ENCODE results near the gene SELPLG.

SELPLG gene

DNA sequence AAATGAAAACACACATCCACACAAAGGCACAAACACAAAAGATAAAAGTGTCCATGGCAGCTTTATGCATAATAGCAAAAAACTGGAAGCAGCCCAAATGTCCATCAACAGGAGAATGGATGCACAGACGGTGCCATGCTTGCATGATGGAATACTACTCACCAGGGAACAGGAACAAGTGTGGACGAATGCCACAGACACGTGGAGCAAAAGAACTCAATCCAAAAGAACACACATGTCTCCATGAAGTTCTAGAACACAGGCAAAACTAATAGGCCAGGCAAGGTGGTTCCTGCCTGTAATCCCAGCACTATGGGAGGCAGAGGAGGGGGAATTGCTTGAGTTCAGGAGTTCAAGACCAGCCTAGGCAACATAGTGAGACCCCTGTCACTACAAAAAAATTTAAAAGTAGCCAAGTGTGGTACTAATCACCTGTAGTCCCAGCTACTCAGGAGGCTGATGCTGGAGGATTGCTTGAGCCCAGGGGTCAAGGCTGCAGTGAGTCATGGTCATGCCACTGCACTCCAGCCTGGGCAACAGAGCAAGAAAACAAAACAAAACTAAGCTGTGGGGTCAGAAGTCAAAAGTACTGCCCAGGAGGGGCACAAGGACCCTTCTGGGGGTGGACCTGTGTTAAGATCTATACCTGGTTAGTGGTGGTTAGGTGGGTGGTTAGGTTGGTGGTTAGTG is 28.5 kb downstream of the SELPLG start:
- Histone ChIP-seq H3K79me2 (no peaks in the 10 kb centered on the region), H3K9me3 (ENCODE audit: control insufficient read depth, low read length) (no peaks in the 10 kb centered on the region), H3K4me1 (peaks cover 3% of the 10 kb centered on the region), H3K9ac (no peak overlapping the region), H3K27me3 (ENCODE audit: control insufficient read depth, insufficient read depth, low read length) (no peaks in the 10 kb centered on the region), H3K4me3 (ENCODE audit: low read depth, low read length) (no peak overlapping the region), H2AFZ (no peak overlapping the region), H3K4me2 (ENCODE audit: low read length) (no peak overlapping the region), H3K36me3 (ENCODE audit: control insufficient read depth, insufficient read depth, low read length) (no peaks in the 10 kb centered on the region), H3K27ac (no peak overlapping the region)
- TF ChIP-seq, protein P1, sequence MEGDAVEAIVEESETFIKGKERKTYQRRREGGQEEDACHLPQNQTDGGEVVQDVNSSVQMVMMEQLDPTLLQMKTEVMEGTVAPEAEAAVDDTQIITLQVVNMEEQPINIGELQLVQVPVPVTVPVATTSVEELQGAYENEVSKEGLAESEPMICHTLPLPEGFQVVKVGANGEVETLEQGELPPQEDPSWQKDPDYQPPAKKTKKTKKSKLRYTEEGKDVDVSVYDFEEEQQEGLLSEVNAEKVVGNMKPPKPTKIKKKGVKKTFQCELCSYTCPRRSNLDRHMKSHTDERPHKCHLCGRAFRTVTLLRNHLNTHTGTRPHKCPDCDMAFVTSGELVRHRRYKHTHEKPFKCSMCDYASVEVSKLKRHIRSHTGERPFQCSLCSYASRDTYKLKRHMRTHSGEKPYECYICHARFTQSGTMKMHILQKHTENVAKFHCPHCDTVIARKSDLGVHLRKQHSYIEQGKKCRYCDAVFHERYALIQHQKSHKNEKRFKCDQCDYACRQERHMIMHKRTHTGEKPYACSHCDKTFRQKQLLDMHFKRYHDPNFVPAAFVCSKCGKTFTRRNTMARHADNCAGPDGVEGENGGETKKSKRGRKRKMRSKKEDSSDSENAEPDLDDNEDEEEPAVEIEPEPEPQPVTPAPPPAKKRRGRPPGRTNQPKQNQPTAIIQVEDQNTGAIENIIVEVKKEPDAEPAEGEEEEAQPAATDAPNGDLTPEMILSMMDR (IDR thresholded peaks at IDR 0.05): no peak

DNA sequence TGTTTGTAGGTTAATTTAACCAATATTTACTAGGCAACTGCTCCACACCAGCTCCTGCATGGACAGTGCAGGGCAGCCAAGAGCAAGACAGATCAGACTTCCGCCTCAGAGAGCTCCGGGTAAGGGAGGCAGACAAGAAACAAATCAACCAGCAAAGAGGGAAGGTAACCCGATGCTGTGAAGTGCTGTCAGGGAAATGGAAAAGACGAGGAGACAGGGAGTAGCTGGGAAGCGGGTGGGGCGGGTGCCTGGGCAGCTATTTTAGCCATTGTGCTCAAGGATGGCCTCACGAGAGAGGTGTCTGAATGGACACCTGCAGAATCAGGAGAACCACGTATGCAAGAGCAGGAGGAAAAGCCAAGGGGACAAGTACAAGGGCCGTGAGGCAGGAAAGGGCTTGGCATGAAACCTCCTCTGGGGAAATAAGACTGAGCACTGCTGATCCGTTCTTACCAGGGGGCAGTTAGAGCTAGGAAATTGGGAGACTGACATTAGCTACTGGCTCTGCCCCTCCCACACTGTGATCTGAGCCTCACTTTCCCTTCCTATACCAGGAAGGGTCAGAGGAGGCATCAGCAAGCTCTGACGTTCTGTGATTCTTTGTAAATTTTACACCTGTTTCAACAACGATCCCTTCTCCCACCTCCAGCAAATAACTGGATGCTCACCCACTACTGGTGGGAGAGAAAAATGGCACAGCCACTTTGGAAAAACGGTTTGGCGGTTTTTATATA is 29.3 kb downstream of the SELPLG start:
- no peaks in the 10 kb centered on the region for H3K36me3 ChIP-seq (ENCODE audit: control insufficient read depth, insufficient read depth, low read length)
- no peaks in the 10 kb centered on the region for H3K79me2 ChIP-seq
- H2AFZ ChIP-seq: peak overlapping the region; percentile 28
- no peaks in the 10 kb centered on the region for H3K9me3 ChIP-seq (ENCODE audit: control insufficient read depth, low read length)
- no peaks in the 10 kb centered on the region for H3K27me3 ChIP-seq (ENCODE audit: control insufficient read depth, insufficient read depth, low read length)
- TF ChIP-seq, protein P1 (IDR thresholded peaks at IDR 0.05): no peak
- no peak overlapping the region for H3K4me2 ChIP-seq (ENCODE audit: low read length)
- peaks cover 3% of the 10 kb centered on the region for H3K4me1 ChIP-seq
- no peak overlapping the region for H3K9ac ChIP-seq
- H3K4me3 ChIP-seq (ENCODE audit: low read depth, low read length): no peak overlapping the region
- no peak overlapping the region for H3K27ac ChIP-seq

DNA sequence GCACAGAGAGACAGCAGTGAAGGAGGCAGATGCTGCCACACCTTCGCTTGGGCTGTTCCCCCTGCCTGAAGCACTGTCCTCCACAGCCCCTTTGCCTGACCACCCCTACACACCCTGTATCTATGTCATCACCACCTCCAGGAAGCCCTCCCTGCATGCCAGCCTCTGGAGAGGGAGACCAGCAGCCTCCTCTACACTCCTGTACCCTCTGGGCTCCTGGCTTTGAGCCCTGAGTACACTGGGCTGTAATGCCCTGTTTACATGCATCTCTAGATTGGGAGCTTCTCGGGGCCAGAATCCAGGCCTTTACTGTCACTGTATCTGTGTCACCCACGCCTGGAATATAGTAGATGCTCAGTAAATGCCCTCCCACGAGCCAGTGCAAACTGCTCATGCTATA is 30.0 kb downstream of the SELPLG start:
- Histone ChIP-seq H3K27me3 (ENCODE audit: control insufficient read depth, insufficient read depth, low read length) (no peaks in the 10 kb centered on the region), H3K9me3 (ENCODE audit: control insufficient read depth, low read length) (no peaks in the 10 kb centered on the region), H2AFZ (peak overlapping the region; percentile 28), H3K9ac (no peak overlapping the region), H3K4me1 (peaks cover 3% of the 10 kb centered on the region), H3K4me3 (ENCODE audit: low read depth, low read length) (no peak overlapping the region), H3K27ac (no peak overlapping the region), H3K79me2 (no peaks in the 10 kb centered on the region), H3K4me2 (ENCODE audit: low read length) (no peak overlapping the region), H3K36me3 (ENCODE audit: control insufficient read depth, insufficient read depth, low read length) (no peaks in the 10 kb centered on the region)
- TF ChIP-seq, protein P1 (IDR thresholded peaks at IDR 0.05): no peak

DNA sequence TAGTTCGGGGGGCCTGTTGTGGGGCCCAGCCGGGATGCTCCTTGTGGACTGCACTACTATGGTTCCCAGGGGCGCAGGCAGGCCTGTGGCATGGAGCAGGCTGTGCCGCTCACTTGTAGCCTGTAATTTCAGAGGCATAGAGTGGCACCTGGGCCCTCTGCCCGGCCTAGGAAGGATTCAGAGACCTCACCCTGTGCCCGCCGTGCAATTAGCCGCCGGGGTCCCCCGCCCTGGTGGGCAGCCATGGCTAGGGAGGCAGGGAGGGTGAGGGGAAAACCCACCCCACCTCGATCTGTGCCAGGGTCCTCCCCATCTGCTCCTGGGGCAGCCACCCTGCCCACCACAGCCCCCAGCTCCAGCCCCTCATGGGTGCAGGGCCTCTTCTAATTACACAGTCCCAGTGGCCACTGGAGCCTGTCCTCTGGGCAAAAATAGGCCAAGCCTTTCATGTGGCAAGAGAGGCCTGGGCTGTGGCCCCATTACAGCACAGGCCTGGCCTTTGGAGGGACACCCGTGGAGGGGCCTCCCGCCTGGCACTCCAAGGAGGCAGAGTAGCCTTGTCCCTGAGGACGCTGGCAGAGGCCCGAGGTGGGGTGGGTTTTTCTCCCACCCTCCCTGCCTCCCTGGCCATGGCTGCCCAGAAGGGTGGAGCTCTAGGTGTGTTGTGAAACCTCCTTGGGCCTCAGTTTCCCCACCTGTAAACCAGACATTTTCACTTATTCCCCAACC is 30.6 kb downstream of the SELPLG start:
- Histone ChIP-seq H3K9ac (no peak overlapping the region), H3K9me3 (ENCODE audit: control insufficient read depth, low read length) (no peaks in the 10 kb centered on the region), H3K27me3 (ENCODE audit: control insufficient read depth, insufficient read depth, low read length) (no peaks in the 10 kb centered on the region), H3K4me3 (ENCODE audit: low read depth, low read length) (no peak overlapping the region), H3K36me3 (ENCODE audit: control insufficient read depth, insufficient read depth, low read length) (no peaks in the 10 kb centered on the region), H2AFZ (no peak overlapping the region), H3K79me2 (no peaks in the 10 kb centered on the region), H3K4me1 (peaks cover 3% of the 10 kb centered on the region), H3K27ac (no peak overlapping the region), H3K4me2 (ENCODE audit: low read length) (no peak overlapping the region)
- TF ChIP-seq, protein P1 (IDR thresholded peaks at IDR 0.05): no peak
